Activated CD8-positive, alpha-beta memory T cell treated with anti-CD3 and anti-CD28 coated beads, Interleukin-2, amount 10 ng/mL, durations not matched to agents 7 days and 5 days (primary cell): ENCODE results near the gene SLC39A11. TPM values are rescaled to one million over a fixed set of nuclear protein-coding genes. Genes with fewer than 3 reads are reported as not detected.
A peak's percentile ranks its signal among the peaks of the same experiment; 100 is the strongest.
"Not testable (repeated sequence)": the region's sequence is repeated elsewhere in the genome, so short reads cannot be mapped to it uniquely, and the experiment has no call there.

Experiments used
- ATAC-seq: fragments of 150-1000 bp; cut with Tn5 transposase; one replicate; pipeline ENCODE4 v1.10.0; 2021; ENCODE audit warnings: moderate library complexity
- CTCF ChIA-PET: fragments of 350-600 bp; sonication (Branson Sonifier 250); formaldehyde crosslinking; loops from one replicate; lab custom pipeline; 2021; ENCODE audit warnings: antibody characterized with exemption; lab: Charles Lee
- DNase-seq: peaks from one replicate; pipeline ENCODE4 v3.0.0-alpha.2; 2020
- H3K27ac Mint-ChIP-seq: one replicate; pipeline ENCODE4 v1.8.0; 2021; ENCODE audit warnings: mild to moderate bottlenecking, mixed read lengths
- H3K27me3 Mint-ChIP-seq: one replicate; pipeline ENCODE4 v1.8.0; 2021; ENCODE audit warnings: mixed read lengths
- H3K36me3 Mint-ChIP-seq: one replicate; pipeline ENCODE4 v1.8.0; 2021; ENCODE audit warnings: mild to moderate bottlenecking, mixed read lengths
- H3K4me1 Mint-ChIP-seq: one replicate; pipeline ENCODE4 v1.8.0; 2021; ENCODE audit warnings: mixed read lengths
- H3K4me3 Mint-ChIP-seq: one replicate; pipeline ENCODE4 v1.8.0; 2021; ENCODE audit warnings: mild to moderate bottlenecking, moderate library complexity, mixed read lengths
- H3K9me3 Mint-ChIP-seq: one replicate; pipeline ENCODE4 v1.8.0; 2022; ENCODE audit warnings: low read depth, mixed read lengths
- total RNA-seq, 2 experiments: library from RNA; stranded (reverse); gene quantifications; one replicate each; pipeline ENCODE4 v1.2.3, GENCODE V29; 2021

Gene SLC39A11
- total RNA-seq, 2 experiments from 2014 or later, result 16.8 to 25.5 TPM

DNA sequence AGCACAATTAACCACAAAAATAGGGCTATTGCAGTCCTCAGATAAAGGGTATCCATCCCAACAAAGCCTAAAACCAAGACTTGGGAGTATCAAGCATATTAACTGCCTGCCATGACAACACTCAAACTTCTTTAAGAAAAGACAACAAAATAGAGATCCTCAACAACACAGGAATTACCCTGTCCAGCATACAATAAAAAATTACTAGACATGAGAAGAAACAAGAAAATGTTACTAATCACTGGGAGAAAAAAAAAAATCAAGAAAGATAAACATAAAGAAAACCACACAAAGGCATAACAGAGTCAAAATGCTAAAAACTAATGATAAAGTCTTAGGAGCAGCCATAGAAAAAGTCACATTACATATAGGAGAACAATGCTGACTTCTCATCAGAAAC lies 73.9 kb downstream of the SLC39A11 start:
- Mint-ChIP-seq H3K27ac (no peak overlapping the region), H3K4me3 (no peak overlapping the region), H3K9me3 (peaks cover 5% of the 10 kb centered on the region), H3K36me3 (peaks cover 3% of the 10 kb centered on the region), H3K27me3 (no peaks in the 10 kb centered on the region), H3K4me1 (no peaks in the 10 kb centered on the region)
- ATAC-seq, result no peak
- CTCF ChIA-PET, result no interaction called here
- no peak for DNase-seq

GRCh38 chr17:73017658-73018057 lies 74.8 kb downstream of the SLC39A11 start:
- H3K4me1 Mint-ChIP-seq, result no peaks in the 10 kb centered on the region
- H3K27ac Mint-ChIP-seq, result no peak overlapping the region
- H3K27me3 Mint-ChIP-seq, result no peaks in the 10 kb centered on the region
- no peak overlapping the region for H3K4me3 Mint-ChIP-seq
- peaks cover 3% of the 10 kb centered on the region for H3K36me3 Mint-ChIP-seq
- ATAC-seq (no peak), DNase-seq (no peak)
- CTCF ChIA-PET, result no interaction called here
- peaks cover 5% of the 10 kb centered on the region for H3K9me3 Mint-ChIP-seq

GRCh38 chr17:73015722-73016276 lies 76.7 kb downstream of the SLC39A11 start:
- no peaks in the 10 kb centered on the region for H3K27me3 Mint-ChIP-seq
- H3K4me3 Mint-ChIP-seq, result no peak overlapping the region
- DNase-seq (no peak), ATAC-seq (no peak)
- CTCF ChIA-PET, result no interaction called here
- H3K4me1 Mint-ChIP-seq, result peaks cover 6% of the 10 kb centered on the region
- H3K27ac Mint-ChIP-seq, result no peak overlapping the region
- H3K9me3 Mint-ChIP-seq, result peaks cover 5% of the 10 kb centered on the region
- H3K36me3 Mint-ChIP-seq, result peaks cover 3% of the 10 kb centered on the region

DNA sequence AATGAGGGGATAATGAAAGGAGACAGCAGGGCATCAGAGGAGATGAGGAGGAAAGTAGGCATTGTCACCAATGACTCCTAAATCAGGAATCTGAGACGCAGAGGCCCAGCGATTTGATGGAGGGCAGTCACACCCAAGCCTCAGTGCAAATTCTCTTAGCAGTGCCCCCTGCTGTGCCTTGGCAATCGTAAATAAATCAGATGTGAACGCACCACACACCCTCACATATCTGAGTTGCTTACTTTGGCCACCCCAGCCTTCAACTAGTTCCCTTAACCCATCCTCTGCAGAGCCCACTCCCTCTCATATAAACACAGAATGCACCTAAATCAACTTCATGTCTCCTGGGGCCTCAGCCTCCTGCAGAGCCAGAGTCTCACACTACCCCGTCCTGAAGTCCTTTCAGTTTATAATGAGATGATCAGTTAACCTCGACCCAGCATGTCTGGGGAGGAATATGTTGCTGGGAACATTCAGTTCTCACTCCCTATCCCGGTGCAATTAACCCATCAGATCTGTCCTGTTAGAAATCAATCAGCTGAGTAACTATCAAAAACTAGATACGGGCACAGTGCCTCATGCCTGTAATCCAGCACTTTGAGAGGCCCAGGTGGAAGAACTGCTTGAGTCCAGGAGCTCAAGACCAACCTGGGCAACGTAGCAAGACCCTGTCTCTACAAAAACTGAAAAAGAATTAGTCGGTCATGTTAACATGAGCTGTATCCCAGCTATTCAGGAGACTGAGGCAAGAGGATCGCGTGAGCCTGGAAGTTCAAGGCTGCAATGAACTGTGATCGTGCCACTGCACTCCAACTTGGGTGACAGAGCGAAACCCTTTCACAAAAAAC lies 78.4 kb downstream of the SLC39A11 start:
- CTCF ChIA-PET, result interaction anchor here (1.6 kb wide), 1 partner anchor 50 kb away, joined by 3 read pairs; no protein-coding TSS in a partner anchor
- peaks cover 3% of the 10 kb centered on the region for H3K36me3 Mint-ChIP-seq
- no peak overlapping the region for H3K27ac Mint-ChIP-seq

DNA sequence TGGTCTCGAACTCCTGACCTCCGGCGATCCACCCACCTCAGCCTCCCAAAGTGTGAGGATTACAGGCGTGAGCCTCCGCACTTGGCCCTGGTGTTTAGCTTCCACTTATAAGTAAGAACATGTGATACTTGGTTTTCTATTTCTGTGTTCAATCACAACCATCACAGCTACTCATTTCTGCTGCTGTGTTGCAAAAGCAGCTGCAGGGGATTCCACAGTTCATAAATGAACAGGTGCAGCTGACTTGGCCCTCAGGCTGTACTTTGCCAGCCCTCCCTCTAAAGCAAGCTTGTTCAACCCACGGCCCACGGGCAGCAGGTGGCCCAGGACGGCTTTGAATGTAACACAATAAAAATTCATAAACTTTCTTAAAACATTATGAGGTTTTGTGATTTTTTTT lies 79.2 kb downstream of the SLC39A11 start:
- Mint-ChIP-seq H3K9me3 (no peaks in the 10 kb centered on the region), H3K27ac (no peak overlapping the region), H3K4me3 (no peak overlapping the region), H3K4me1 (peaks cover 8% of the 10 kb centered on the region), H3K27me3 (no peaks in the 10 kb centered on the region), H3K36me3 (peaks cover 3% of the 10 kb centered on the region)
- DNase-seq (no peak), ATAC-seq (no peak)
- CTCF ChIA-PET, result interaction anchor here (1.6 kb wide), 1 partner anchor 51 kb away, joined by 3 read pairs; no protein-coding TSS in a partner anchor

More for the DNA sequence above, 78.4 kb downstream of the SLC39A11 start:
- DNase-seq (no peak), ATAC-seq (no peak)
- H3K9me3 Mint-ChIP-seq, result peaks cover 5% of the 10 kb centered on the region
- no peak overlapping the region for H3K4me3 Mint-ChIP-seq
- peaks cover 8% of the 10 kb centered on the region for H3K4me1 Mint-ChIP-seq
- H3K27me3 Mint-ChIP-seq, result no peaks in the 10 kb centered on the region

- CTCF ChIA-PET, result no interaction called here
- Mint-ChIP-seq H3K4me1 (peaks cover 8% of the 10 kb centered on the region), H3K9me3 (no peaks in the 10 kb centered on the region), H3K27ac (peak overlapping the region; percentile 6), H3K4me3 (peak overlapping the region; percentile 24), H3K36me3 (no peaks in the 10 kb centered on the region), H3K27me3 (no peaks in the 10 kb centered on the region)
- DNase-seq (no peak), ATAC-seq (peak; percentile 36)
Observed at GRCh38 chr17:73011016-73011486, 81.4 kb downstream of the SLC39A11 start.

- ATAC-seq (no peak), DNase-seq (no peak)
- H3K27me3 Mint-ChIP-seq, result no peaks in the 10 kb centered on the region
- CTCF ChIA-PET, result no interaction called here
- no peak overlapping the region for H3K4me3 Mint-ChIP-seq
- no peaks in the 10 kb centered on the region for H3K9me3 Mint-ChIP-seq
- H3K4me1 Mint-ChIP-seq, result peaks cover 8% of the 10 kb centered on the region
- H3K27ac Mint-ChIP-seq, result no peak overlapping the region
- H3K36me3 Mint-ChIP-seq, result no peaks in the 10 kb centered on the region
Observed at GRCh38 chr17:73010414-73010813, 82.1 kb downstream of the SLC39A11 start.

- H3K27me3 Mint-ChIP-seq, result no peaks in the 10 kb centered on the region
- ATAC-seq (no peak), DNase-seq (no peak)
- H3K4me1 Mint-ChIP-seq, result peaks cover 8% of the 10 kb centered on the region
- H3K27ac Mint-ChIP-seq, result no peak overlapping the region
- H3K9me3 Mint-ChIP-seq, result no peaks in the 10 kb centered on the region
- H3K4me3 Mint-ChIP-seq, result no peak overlapping the region
- H3K36me3 Mint-ChIP-seq, result no peaks in the 10 kb centered on the region
- CTCF ChIA-PET, result interaction anchor here (1.5 kb wide), 1 partner anchor 451 kb away, joined by 5 read pairs; no protein-coding TSS in a partner anchor
Observed at GRCh38 chr17:73007407-73007806, 85.1 kb downstream of the SLC39A11 start.

DNA sequence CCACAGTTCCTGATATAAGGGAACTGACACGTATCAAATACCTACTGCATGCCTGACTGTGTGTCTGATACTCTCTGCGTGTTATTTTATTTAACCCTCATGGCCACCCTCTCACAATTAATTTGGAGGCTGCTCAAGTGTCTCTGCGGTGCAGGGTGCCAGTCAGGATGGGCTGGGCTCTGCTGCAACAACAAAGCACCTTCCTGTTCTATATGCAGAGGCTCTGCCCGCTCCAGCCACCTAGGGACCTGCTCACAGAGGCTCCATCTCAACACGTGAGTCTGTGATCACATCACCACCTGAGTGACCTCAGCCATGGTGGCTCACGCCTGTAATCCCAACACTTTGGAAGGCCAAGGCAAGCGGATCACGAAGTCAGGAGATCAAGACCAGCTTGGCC lies 87.1 kb downstream of the SLC39A11 start:
- DNase-seq (no peak), ATAC-seq (no peak)
- H3K9me3 Mint-ChIP-seq, result no peaks in the 10 kb centered on the region
- H3K4me3 Mint-ChIP-seq, result no peak overlapping the region
- H3K36me3 Mint-ChIP-seq, result no peaks in the 10 kb centered on the region
- H3K27ac Mint-ChIP-seq, result no peak overlapping the region
- CTCF ChIA-PET, result no interaction called here
- no peaks in the 10 kb centered on the region for H3K4me1 Mint-ChIP-seq
- no peaks in the 10 kb centered on the region for H3K27me3 Mint-ChIP-seq

DNA sequence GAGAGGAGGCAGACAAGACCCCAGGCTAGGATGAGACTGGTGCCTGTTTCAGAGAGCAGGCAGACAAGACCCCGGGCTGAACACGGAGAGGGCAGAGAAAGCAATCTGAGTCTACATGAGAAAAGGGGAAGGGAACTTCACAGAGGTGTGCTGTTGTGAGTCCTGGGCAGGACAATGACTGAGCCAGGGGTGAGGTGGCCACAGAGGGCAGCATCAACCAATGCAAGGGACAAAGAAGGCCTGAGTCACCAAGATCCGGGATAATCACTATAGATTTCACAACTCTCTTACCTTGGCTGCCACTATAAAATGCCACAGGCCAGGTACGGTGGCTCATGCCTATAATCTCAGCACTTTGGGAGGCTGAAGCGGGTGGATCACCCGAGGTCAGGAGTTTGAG lies 89.0 kb downstream of the SLC39A11 start:
- Mint-ChIP-seq H3K27ac (no peak overlapping the region), H3K4me1 (no peaks in the 10 kb centered on the region), H3K9me3 (no peaks in the 10 kb centered on the region), H3K4me3 (no peak overlapping the region), H3K27me3 (no peaks in the 10 kb centered on the region), H3K36me3 (no peaks in the 10 kb centered on the region)
- no peak for ATAC-seq
- no peak for DNase-seq
- CTCF ChIA-PET, result no interaction called here

DNA sequence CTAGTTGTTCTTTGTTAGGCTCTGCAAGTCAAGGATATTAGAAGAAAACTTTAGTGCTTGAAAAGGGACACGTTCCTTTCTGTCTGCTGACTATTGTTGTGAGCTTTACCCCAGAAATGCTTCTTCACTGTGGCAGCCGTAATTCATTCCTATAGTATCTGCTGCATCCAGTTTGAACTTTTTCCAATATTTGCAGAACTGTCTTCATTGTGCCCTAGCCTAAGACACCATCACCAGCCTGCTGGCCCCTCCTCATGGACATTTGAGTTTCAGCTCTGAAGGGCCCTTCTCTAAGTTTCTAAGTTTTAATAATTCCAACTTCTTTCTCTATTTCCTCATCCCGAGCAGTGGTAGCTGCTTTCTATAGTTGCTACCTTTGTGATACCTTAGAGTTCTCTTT lies 91.7 kb downstream of the SLC39A11 start:
- DNase-seq, result no peak
- Mint-ChIP-seq H3K27ac (no peak overlapping the region), H3K27me3 (no peaks in the 10 kb centered on the region), H3K4me1 (no peaks in the 10 kb centered on the region), H3K36me3 (peaks cover 2% of the 10 kb centered on the region), H3K9me3 (no peaks in the 10 kb centered on the region), H3K4me3 (no peak overlapping the region)
- CTCF ChIA-PET, result interaction anchor here (0.9 kb wide), 1 partner anchor 274 kb away, joined by 3 read pairs; no protein-coding TSS in a partner anchor
- ATAC-seq, result no peak

GRCh38 chr17:72999474-72999873 lies 93.0 kb downstream of the SLC39A11 start:
- H3K9me3 Mint-ChIP-seq, DNase-seq, H3K4me3 Mint-ChIP-seq, CTCF ChIA-PET, ATAC-seq, H3K4me1 Mint-ChIP-seq, H3K27ac Mint-ChIP-seq, H3K27me3 Mint-ChIP-seq, H3K36me3 Mint-ChIP-seq: not testable (repeated sequence)

- H3K9me3 Mint-ChIP-seq, result no peaks in the 10 kb centered on the region
- CTCF ChIA-PET, result no interaction called here
- ATAC-seq (no peak), DNase-seq (no peak)
- H3K27me3 Mint-ChIP-seq, result no peaks in the 10 kb centered on the region
- no peaks in the 10 kb centered on the region for H3K4me1 Mint-ChIP-seq
- H3K4me3 Mint-ChIP-seq, result no peak overlapping the region
- H3K27ac Mint-ChIP-seq, result no peak overlapping the region
- peaks cover 2% of the 10 kb centered on the region for H3K36me3 Mint-ChIP-seq
Observed at GRCh38 chr17:72998343-72998742, 94.1 kb downstream of the SLC39A11 start.

- Mint-ChIP-seq H3K27ac (no peak overlapping the region), H3K9me3 (no peaks in the 10 kb centered on the region), H3K27me3 (no peaks in the 10 kb centered on the region), H3K4me3 (no peak overlapping the region), H3K36me3 (peaks cover 2% of the 10 kb centered on the region), H3K4me1 (peaks cover 4% of the 10 kb centered on the region)
- ATAC-seq (no peak), DNase-seq (no peak)
- CTCF ChIA-PET, result no interaction called here
Observed at GRCh38 chr17:72997559-72997958, 94.9 kb downstream of the SLC39A11 start.
